Fibroblast of skin of right quadriceps (primary cell): ENCODE data around the gene LSM7.
"Not testable (repeated sequence)": the region's sequence is repeated elsewhere in the genome, so short reads cannot be mapped to it uniquely, and the experiment has no call there.

Experiments
- DNase-seq: peaks from one replicate; pipeline ENCODE4 v3.0.0-alpha.2; 2013

LSM7 gene

DNA sequence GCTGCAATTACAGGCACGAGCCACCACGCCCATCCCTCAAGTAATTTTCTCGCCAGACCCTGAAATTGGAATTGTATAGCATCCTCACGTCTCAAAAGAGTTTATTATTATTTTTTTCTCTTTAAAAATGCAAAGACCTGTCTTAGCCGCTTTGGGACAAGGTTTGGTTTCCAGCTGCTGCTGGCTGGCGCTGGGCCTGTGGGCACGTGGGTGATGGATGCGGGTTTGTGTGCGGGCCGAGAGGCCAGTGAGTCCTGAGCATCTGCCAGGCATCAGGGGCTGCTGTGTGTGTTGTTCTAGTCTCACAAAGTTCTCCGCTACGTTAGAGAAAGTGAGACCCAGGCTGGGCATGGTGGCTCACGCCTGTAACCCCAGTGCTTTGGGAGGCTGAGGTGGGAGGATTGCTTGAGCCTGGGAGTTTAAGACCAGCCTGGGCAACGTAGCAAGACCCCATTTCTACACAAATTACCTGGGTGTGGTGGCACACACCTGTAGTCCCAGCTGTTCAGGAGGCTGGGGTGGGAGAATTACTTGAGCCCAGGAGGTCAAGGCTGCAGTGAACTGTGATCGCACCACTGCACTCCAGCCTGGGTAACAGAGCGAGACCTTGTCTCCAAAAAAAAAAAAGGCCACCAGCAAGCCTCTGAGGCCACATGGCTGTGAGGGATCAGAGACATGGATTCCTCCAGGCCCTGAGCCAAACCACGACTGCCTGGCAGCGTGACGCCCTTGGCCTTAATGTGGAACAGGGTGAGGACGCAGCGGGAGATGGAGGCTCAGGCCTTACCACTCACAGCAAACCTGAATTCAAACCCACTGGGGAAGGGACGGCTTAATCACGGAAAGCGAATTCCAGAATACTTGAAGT, 27.0 kb upstream of the LSM7 start:
- DNase-seq = peak; percentile 27

DNA sequence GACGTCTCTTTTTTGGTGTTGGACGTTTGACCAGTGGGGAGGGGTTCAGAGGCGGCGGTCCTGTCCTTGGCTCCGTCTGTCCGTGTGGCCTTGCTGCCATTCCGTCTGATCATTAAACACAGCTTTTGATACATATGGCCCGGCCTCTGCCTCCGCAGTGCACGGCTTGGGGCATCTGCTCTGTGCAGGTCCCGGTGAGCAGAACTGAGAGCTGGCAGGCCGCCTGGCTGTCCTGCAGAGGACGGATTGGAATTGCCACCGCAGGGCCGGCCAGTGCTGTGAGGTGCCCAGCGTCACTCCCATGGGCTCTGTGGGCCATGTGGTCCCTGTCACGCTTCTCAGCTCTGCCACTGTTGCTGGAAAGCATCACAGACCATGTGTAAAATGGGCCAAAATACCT, 26.3 kb upstream of the LSM7 start:
- DNase-seq = no peak

GRCh38 chr19:2353887-2354592, 25.7 kb upstream of the LSM7 start:
- DNase-seq = no peak

- no peak for DNase-seq
These were observed 24.9 kb upstream of the LSM7 start for GRCh38 chr19:2353159-2353886.

- no peak for DNase-seq
These were observed 23.7 kb upstream of the LSM7 start for GRCh38 chr19:2352121-2352520.

GRCh38 chr19:2351591-2351990, 23.2 kb upstream of the LSM7 start:
- no peak for DNase-seq

DNA sequence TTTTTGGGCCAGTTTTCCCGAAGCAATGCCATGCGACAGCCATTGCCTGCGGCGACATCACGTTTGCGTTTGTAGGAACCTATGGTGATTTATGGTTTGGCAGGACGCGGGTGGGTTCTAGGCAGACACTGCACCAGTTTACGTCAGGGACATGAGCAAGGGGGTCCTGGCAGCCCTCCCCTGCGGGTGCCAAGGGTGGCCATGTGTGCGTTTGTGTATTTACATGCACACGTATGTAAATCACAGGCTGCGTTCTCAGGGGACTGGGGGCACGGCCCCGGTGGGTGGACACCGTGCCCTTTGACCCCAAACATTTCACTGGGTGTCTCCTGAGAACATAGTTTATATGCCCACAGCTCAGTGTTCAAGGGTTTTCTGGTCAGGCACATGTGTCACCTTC, 22.3 kb upstream of the LSM7 start:
- no peak for DNase-seq

DNA sequence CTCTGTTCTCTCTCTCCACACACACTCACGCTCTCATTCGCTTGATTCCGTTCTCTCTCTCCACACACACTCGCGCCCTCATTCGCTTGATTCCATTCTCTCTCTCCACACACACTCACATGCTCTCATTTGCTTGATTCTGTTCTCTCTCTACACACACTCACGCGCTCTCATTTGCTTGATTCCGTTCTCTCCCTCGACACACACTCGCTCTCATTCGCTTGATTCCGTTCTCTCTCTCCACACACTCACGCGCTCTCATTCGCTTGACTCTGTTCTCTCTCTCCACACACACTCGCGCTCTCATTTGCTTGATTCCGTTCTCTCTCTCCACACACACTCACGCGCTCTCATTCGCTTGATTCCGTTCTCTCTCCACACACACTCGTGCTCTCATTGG, 21.4 kb upstream of the LSM7 start:
- DNase-seq = not testable (repeated sequence)

- no peak for DNase-seq
These were observed 17.6 kb upstream of the LSM7 start for GRCh38 chr19:2345794-2346663.

GRCh38 chr19:2345076-2345475, 16.7 kb upstream of the LSM7 start:
- no peak for DNase-seq

GRCh38 chr19:2344381-2344870, 16.0 kb upstream of the LSM7 start:
- no peak for DNase-seq

GRCh38 chr19:2343289-2343982, 15.1 kb upstream of the LSM7 start:
- DNase-seq = no peak

- no peak for DNase-seq
These were observed 14.4 kb upstream of the LSM7 start for GRCh38 chr19:2342656-2343288.

GRCh38 chr19:2341982-2342381, 13.6 kb upstream of the LSM7 start:
- DNase-seq = no peak

DNA sequence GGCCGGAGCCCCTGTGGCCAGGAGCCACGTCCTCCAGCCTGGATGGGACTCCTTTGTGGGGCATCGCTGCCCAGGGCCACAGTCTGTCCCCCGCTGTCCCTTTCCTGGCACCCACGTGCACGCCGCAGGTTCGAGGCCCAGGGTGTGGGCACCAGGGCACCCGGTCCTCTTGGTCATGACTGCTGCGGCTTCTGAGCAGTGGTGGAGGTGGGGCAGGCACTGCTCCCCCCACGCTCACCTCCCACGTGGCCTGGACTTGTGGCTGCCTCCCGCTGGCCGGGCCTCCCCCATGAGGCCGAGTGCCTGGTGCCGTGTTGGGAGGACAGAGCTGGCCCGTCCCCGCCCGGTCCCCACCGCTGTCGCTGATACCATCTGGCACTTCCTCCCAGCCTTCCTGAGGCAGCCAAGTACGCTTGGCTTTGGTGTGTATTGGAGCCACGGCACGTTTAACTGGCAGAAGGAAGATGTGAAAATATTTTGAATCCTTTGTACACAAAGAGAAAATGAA, 12.9 kb upstream of the LSM7 start:
- DNase-seq = no peak

- DNase-seq = no peak
These were observed 12.3 kb upstream of the LSM7 start for GRCh38 chr19:2340496-2341243.

GRCh38 chr19:2339644-2340310, 11.4 kb upstream of the LSM7 start:
- no peak for DNase-seq

DNA sequence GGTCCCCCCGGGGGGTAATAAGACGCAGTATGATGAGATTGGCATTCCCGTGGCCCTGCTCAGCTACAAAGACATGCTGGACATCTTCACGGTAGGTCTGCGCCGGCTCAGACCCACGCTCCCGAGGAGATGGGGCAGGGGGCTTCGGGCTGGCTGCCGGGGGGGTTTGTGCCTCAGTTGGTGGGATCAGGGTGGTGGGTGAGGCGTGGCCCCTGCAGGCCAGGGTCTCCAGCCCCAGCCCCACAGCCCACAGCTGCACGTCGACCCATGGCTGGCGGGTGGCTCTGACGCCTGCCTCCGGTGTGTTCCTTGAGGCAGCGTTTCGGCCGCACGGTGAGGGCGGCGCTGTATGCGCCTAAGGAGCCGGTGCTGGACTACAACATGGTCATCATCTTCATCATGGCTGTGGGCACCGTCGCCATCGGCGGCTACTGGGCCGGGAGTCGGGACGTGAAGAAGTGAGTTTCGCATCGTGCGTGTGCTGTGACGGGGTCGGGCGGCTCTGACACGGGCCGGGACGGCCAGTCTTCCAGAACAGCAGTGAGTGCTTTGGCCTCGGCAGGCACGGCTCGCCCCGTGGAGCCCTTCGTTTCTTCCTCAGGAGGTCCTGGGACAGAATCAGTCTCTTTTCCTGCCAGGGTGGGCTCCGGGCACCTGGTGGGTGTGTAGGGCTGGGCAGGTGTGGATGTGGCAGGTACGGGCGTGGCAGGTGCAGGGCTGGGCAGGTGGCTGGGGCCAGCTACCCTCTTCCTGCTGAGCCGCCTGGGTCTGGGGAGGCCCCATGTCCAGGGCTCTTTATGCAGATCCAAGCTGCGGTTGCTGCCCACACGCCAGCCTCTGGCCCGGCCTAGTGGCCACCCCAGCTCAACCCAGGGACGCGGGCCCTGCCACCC, 10.6 kb upstream of the LSM7 start:
- DNase-seq = no peak
